T-cell (primary cell): Measurements from ENCODE around the gene ZDHHC8. TPM values are rescaled to one million over a fixed set of nuclear protein-coding genes. Genes with fewer than 3 reads are reported as not detected.

Experiments
- ATAC-seq, 4 experiments: fragments of 200-7000 bp in 3 of 4; fragments of 150-1000 bp in 1 of 4; cut with Tn5 transposase; replicated peaks in 1 of 4; 1 replicate in 3 of 4; 2 replicates in 1 of 4; pipeline ENCODE4 v1.10.0; 2021; ENCODE audit warnings: moderate library complexity in 3 of 4, mild to moderate bottlenecking in 2 of 4, moderate number of reproducible peaks in 1 of 4
- CTCF ChIA-PET, 2 donors: fragments of 300-600 bp; sonication (Branson Sonifier 250); formaldehyde crosslinking; loops; one replicate each; lab custom pipeline; 2022; ENCODE audit warnings: antibody characterized with exemption in 2 of 2; lab: Charles Lee
- POLR2A ChIA-PET, 2 donors: fragments of 300-600 bp; sonication (Branson Sonifier 250); formaldehyde crosslinking; loops; one replicate each; lab custom pipeline; 2022; ENCODE audit warnings: antibody characterized with exemption in 2 of 2; lab: Charles Lee
- DNase-seq, 35 experiments: peaks; one replicate each; pipeline versions ENCODE4 v3.0.0 to v3.0.0-alpha.2; 2013 to 2023
- H3K27ac ChIP-seq: one replicate; pipeline ENCODE4 v1.5.1; 2013; ENCODE audit warnings: low read length
- H3K27me3 ChIP-seq, 2 experiments: replicated peaks in 1 of 2; 1 replicate in 1 of 2; 2 replicates in 1 of 2; pipeline versions ENCODE4 v1.6.1 to v1.7.0; 2013; ENCODE audit warnings: low read length in 1 of 2, mixed read lengths in 1 of 2; ENCODE audit not compliant: control insufficient read depth in 2 of 2, insufficient read depth in 2 of 2; ENCODE audit errors: extremely low read depth in 1 of 2
- H3K36me3 ChIP-seq, 2 donors: 1 replicate in 1 of 2; 2 replicates in 1 of 2; pipeline versions ENCODE4 v1.6.1 to v1.7.0; 2013; ENCODE audit warnings: low read length in 1 of 2; ENCODE audit not compliant: control insufficient read depth in 2 of 2, insufficient read depth in 1 of 2; ENCODE audit errors: extremely low read depth in 1 of 2
- H3K4me1 ChIP-seq, 2 experiments: 1 replicate in 1 of 2; 2 replicates in 1 of 2; pipeline versions ENCODE4 v1.6.1 to v1.7.0; 2013; ENCODE audit warnings: low read length in 2 of 2, mixed read lengths in 1 of 2; ENCODE audit not compliant: insufficient read depth in 2 of 2, control insufficient read depth in 1 of 2; ENCODE audit errors: extremely low read depth in 1 of 2
- H3K4me3 ChIP-seq, 2 donors: 1 replicate in 1 of 2; 2 replicates in 1 of 2; pipeline versions ENCODE4 v1.5.1 to v1.7.0; 2013; ENCODE audit warnings: mild to moderate bottlenecking in 2 of 2, low read length in 1 of 2, moderate library complexity in 1 of 2; ENCODE audit not compliant: control insufficient read depth in 1 of 2; ENCODE audit errors: extremely low read depth in 1 of 2
- H3K9me3 ChIP-seq: 2 replicates; pipeline ENCODE4 v1.7.0; 2013
- H3K27ac Mint-ChIP-seq, 2 donors: one replicate each; pipeline ENCODE4 v1.8.0; 2020 to 2021; ENCODE audit warnings: mild to moderate bottlenecking in 2 of 2, mixed read lengths in 2 of 2
- H3K27me3 Mint-ChIP-seq, 2 donors: one replicate each; pipeline ENCODE4 v1.8.0; 2021 to 2022; ENCODE audit warnings: mixed read lengths in 2 of 2
- H3K36me3 Mint-ChIP-seq: one replicate; pipeline ENCODE4 v1.8.0; 2021; ENCODE audit warnings: mixed read lengths
- H3K4me1 Mint-ChIP-seq, 3 donors: one replicate each; pipeline ENCODE4 v1.8.0; 2020 to 2022; ENCODE audit warnings: mixed read lengths in 3 of 3, mild to moderate bottlenecking in 1 of 3
- H3K4me3 Mint-ChIP-seq, 3 donors: one replicate each; pipeline ENCODE4 v1.8.0; 2020 to 2022; ENCODE audit warnings: mild to moderate bottlenecking in 3 of 3, mixed read lengths in 3 of 3, moderate library complexity in 3 of 3
- H3K9me3 Mint-ChIP-seq, 3 donors: one replicate each; pipeline ENCODE4 v1.8.0; 2020 to 2022; ENCODE audit warnings: mixed read lengths in 3 of 3
- WGBS: methylation state at CpG from one replicate; pipeline ENCODE4 v1.1.5; 2013; ENCODE audit warnings: missing lambda C conversion rate; ENCODE audit not compliant: insufficient coverage; 5-methylcytosine and 5-hydroxymethylcytosine counted together
- total RNA-seq, 35 experiments: library from RNA in 6 of 35; stranded (reverse) in 6 of 35; fragments of 120-200 nt in 1 of 35; gene quantifications; one replicate each; pipeline versions ENCODE4 v1.2.1 to v1.2.4 and lab custom pipeline; 2013 to 2026

Gene ZDHHC8
- total RNA-seq, 5 donors from 2014 or later (not counting 1 experiment from before 2014, with no cell fraction given): 68.4 to 102 (median 92.1) TPM

- H3K27me3 ChIP-seq: peaks cover 0 to 12% of the 10 kb centered on the region in 2 experiments
- Mint-ChIP-seq H3K4me3 (no peak overlapping the region), H3K27ac (no peak overlapping the region), H3K27me3 (peaks cover 0 to 3% of the 10 kb centered on the region in 2 donors), H3K36me3 (no peaks in the 10 kb centered on the region), H3K9me3 (no peaks in the 10 kb centered on the region), H3K4me1 (no peaks in the 10 kb centered on the region)
- ATAC-seq (no peak), DNase-seq (no peak)
- ChIA-PET POLR2A (no interaction called here), CTCF (no interaction called here)
- H3K4me3 ChIP-seq: no peak overlapping the region
- H3K4me1 ChIP-seq: no peaks in the 10 kb centered on the region
- H3K9me3 ChIP-seq: no peaks in the 10 kb centered on the region
- no peaks in the 10 kb centered on the region for H3K36me3 ChIP-seq
- no peak overlapping the region for H3K27ac ChIP-seq
- 87% methylated on average over 6 of the region's 6 CpGs for WGBS
Measured at GRCh38 chr22:20183823-20184222, 52.2 kb downstream of the ZDHHC8 start.

DNA sequence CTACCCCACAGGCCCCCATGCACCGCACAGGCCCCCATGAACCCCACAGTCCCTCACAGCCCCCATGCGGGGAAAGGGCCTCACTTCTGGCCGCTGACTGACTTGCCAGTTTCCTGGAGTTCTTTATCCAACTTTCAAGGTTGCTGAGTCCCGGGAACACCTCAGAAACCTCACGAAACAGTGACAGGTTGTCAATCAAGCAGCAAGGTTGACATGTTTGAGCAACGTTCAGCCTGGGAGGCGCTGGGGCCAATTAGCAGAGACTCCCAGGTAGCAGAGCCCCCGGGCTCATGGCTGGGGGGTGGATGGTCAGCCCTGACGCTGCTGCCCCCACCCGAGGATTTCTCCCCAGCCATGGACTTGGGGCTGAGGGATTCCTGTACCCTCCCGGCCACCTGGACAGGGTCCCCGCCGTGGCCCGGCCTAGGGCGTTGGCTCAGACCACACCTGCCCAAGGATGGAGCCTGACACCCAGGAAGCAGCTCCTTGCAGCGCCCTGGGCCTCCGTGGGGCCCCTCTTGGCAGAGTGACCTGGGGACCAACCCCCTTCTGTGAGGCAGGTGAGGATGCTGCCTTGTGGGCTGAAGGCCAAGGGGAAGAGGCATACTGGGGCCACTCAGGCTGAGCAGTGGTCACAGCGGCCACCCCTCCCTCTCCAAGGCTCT is 53.0 kb downstream of the ZDHHC8 start:
- H3K4me3 Mint-ChIP-seq: no peak overlapping the region

DNA sequence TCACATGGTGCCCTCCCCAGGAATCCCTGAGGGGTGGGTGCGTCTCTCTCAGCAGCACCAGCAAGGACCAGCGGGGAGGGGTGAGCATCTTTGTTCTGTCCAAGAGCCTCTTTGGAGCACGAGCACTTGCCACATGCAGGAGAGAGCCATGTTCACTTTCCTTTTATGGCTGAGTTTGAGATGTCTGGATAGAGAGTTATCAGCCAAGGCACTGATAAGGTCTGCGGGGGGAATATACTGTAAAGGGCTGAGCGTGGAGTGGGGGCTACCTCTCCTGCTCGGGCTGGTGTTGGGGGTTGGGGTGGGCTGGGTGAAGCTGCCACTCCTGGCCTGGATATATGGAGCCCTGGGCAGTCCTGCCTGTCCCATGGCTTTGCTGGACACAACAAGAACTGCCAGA is 54.1 kb downstream of the ZDHHC8 start:
- Mint-ChIP-seq H3K27me3 (peaks cover 0 to 3% of the 10 kb centered on the region in 2 donors), H3K9me3 (no peaks in the 10 kb centered on the region), H3K4me3 (no peak overlapping the region), H3K36me3 (no peaks in the 10 kb centered on the region), H3K27ac (no peak overlapping the region), H3K4me1 (no peaks in the 10 kb centered on the region)
- Histone ChIP-seq H3K27ac (no peak overlapping the region), H3K36me3 (no peaks in the 10 kb centered on the region), H3K9me3 (no peaks in the 10 kb centered on the region), H3K27me3 (peaks cover 0 to 10% of the 10 kb centered on the region in 2 experiments), H3K4me1 (no peaks in the 10 kb centered on the region), H3K4me3 (no peak overlapping the region)
- DNase-seq: no peak
- ChIA-PET POLR2A (no interaction called here), CTCF (no interaction called here)
- no peak for ATAC-seq
- 72% methylated on average over 6 of the region's 6 CpGs for WGBS

More for the DNA sequence above, 53.0 kb downstream of the ZDHHC8 start:
- no peaks in the 10 kb centered on the region for H3K4me1 ChIP-seq
- H3K27ac Mint-ChIP-seq: no peak overlapping the region
- H3K27me3 Mint-ChIP-seq: peaks cover 0 to 3% of the 10 kb centered on the region in 2 donors
- no peak for ATAC-seq
- 82% methylated on average over 18 of the region's 18 CpGs for WGBS
- no peaks in the 10 kb centered on the region for H3K4me1 Mint-ChIP-seq
- DNase-seq: no peak
- H3K9me3 Mint-ChIP-seq: no peaks in the 10 kb centered on the region
- peaks cover 0 to 10% of the 10 kb centered on the region in 2 experiments for H3K27me3 ChIP-seq
- POLR2A ChIA-PET: no interaction called here
- no peaks in the 10 kb centered on the region for H3K36me3 ChIP-seq
- no peak overlapping the region for H3K27ac ChIP-seq
- H3K4me3 ChIP-seq: no peak overlapping the region
- no peaks in the 10 kb centered on the region for H3K9me3 ChIP-seq
- H3K36me3 Mint-ChIP-seq: no peaks in the 10 kb centered on the region
- CTCF ChIA-PET: no interaction called here

GRCh38 chr22:20186183-20186870 is 54.7 kb downstream of the ZDHHC8 start:
- ChIA-PET POLR2A (no interaction called here), CTCF (no interaction called here)
- Mint-ChIP-seq H3K4me1 (no peaks in the 10 kb centered on the region), H3K27ac (no peak overlapping the region), H3K4me3 (no peak overlapping the region), H3K36me3 (no peaks in the 10 kb centered on the region), H3K9me3 (no peaks in the 10 kb centered on the region), H3K27me3 (peaks cover 0 to 3% of the 10 kb centered on the region in 2 donors)
- H3K4me3 ChIP-seq: no peak overlapping the region
- H3K9me3 ChIP-seq: no peaks in the 10 kb centered on the region
- no peaks in the 10 kb centered on the region for H3K4me1 ChIP-seq
- DNase-seq (no peak), ATAC-seq (no peak)
- H3K27me3 ChIP-seq: peaks cover 0 to 10% of the 10 kb centered on the region in 2 experiments
- H3K36me3 ChIP-seq: no peaks in the 10 kb centered on the region
- WGBS: 76% methylated on average over 8 of the region's 10 CpGs
- H3K27ac ChIP-seq: no peak overlapping the region

DNA sequence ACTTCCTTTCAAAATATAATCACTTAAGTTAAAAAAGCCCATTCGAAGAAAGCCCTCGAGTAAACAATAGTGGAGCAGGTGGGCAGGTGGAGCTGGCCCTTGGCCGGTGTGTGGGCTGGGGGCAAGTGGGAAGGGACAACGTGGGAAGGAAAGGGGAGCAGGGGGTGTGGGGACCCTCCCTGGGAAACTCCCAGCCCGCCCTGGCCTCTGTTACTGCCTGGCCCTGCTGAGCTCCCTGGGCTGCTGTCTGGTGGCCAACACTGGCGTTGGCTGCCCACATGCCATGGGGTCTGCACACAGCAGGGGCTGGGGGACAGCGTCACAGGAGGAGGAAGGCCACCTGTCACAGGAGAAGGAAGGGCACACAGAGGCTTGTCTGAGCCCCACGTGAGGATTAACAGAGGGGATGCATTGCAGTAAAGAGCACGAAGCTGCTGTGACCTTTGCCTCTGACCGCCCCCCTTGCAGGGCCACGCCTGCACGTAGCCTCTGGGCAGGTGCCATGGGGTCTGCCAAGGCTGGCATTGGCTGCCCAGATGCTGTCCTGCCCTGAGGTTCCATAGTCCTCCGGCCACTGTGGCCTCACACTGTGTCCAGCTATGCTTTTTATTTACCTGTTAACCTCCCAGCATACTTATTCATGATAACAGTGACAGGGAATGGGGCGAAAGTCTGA is 55.4 kb downstream of the ZDHHC8 start:
- no peaks in the 10 kb centered on the region for H3K9me3 Mint-ChIP-seq
- H3K27ac Mint-ChIP-seq: no peak overlapping the region
- no peaks in the 10 kb centered on the region for H3K36me3 ChIP-seq
- DNase-seq (no peak), ATAC-seq (no peak)
- no peak overlapping the region for H3K4me3 ChIP-seq
- no peak overlapping the region for H3K27ac ChIP-seq
- H3K4me1 Mint-ChIP-seq: no peaks in the 10 kb centered on the region
- WGBS: 79% methylated on average over 10 of the region's 14 CpGs
- H3K36me3 Mint-ChIP-seq: no peaks in the 10 kb centered on the region
- CTCF ChIA-PET: no interaction called here
- no peak overlapping the region for H3K4me3 Mint-ChIP-seq
- POLR2A ChIA-PET: no interaction called here
- H3K27me3 Mint-ChIP-seq: peaks cover 0 to 3% of the 10 kb centered on the region in 2 donors
- peaks cover 0 to 4% of the 10 kb centered on the region in 2 experiments for H3K27me3 ChIP-seq
- no peaks in the 10 kb centered on the region for H3K9me3 ChIP-seq
- H3K4me1 ChIP-seq: no peaks in the 10 kb centered on the region

- 86% methylated on average over 10 of the region's 12 CpGs for WGBS
- Histone ChIP-seq H3K4me3 (no peak overlapping the region), H3K27ac (no peak overlapping the region), H3K9me3 (no peaks in the 10 kb centered on the region), H3K4me1 (no peaks in the 10 kb centered on the region), H3K36me3 (no peaks in the 10 kb centered on the region), H3K27me3 (peaks cover 0 to 2% of the 10 kb centered on the region in 2 experiments)
- Mint-ChIP-seq H3K4me1 (no peaks in the 10 kb centered on the region), H3K27ac (no peak overlapping the region), H3K27me3 (peaks cover 0 to 2% of the 10 kb centered on the region in 2 donors), H3K36me3 (no peaks in the 10 kb centered on the region), H3K4me3 (no peak overlapping the region), H3K9me3 (no peaks in the 10 kb centered on the region)
- CTCF ChIA-PET: no interaction called here
- no peak for ATAC-seq
- POLR2A ChIA-PET: no interaction called here
- no peak for DNase-seq
Measured at GRCh38 chr22:20187777-20188566, 56.4 kb downstream of the ZDHHC8 start.
